GM12891 (cell line): ENCODE data around the gene RAP2A.

Source experiments
- POLR2A ChIP-seq: IDR thresholded peaks from 2 replicates; pipeline ENCODE4 v1.6.1; 2011; ENCODE audit warnings: low read depth, low read length, control low read depth
- POLR2AphosphoS5 ChIP-seq: IDR thresholded peaks from 2 replicates; pipeline ENCODE4 v1.6.1; 2011; ENCODE audit warnings: low read depth, low read length, control low read depth
- POU2F2 ChIP-seq: IDR thresholded peaks from 2 replicates; pipeline ENCODE4 v1.6.1; 2011; ENCODE audit warnings: low read depth, mild to moderate bottlenecking, control low read depth, low read length, moderate library complexity
- SPI1 ChIP-seq: IDR thresholded peaks from 2 replicates; pipeline ENCODE4 v1.6.1; 2011; ENCODE audit warnings: low read depth, low read length, control low read depth
- TAF1 ChIP-seq: IDR thresholded peaks from 2 replicates; pipeline ENCODE4 v1.6.1; 2011; ENCODE audit warnings: low read depth, low read length, control low read depth

- TF ChIP-seq POLR2A, result no peak
- TF ChIP-seq POLR2AphosphoS5, result no peak
- TF ChIP-seq TAF1, result no peak
- TF ChIP-seq POU2F2, result no peak
- no peak for TF ChIP-seq SPI1
Observed at GRCh38 chr13:97425590-97425989, 8.4 kb upstream of the RAP2A start.
